Measurements from ENCODE around the gene RALBP1.
"Not testable (repeated sequence)": the region's sequence is repeated elsewhere in the genome, so short reads cannot be mapped to it uniquely, and the experiment has no call there.

Gene RALBP1

GRCh38 chr18:9474983-9475642 lies at the start of gene RALBP1:
Gene RALBP1 (plus strand): TSS chr18:9475513. CDS start chr18:9513046, 37,533 bp downstream.
- peak; percentile 93 to 96 for DNase-seq (ENCODE audit: low read depth in 2 of 2)

DNA sequence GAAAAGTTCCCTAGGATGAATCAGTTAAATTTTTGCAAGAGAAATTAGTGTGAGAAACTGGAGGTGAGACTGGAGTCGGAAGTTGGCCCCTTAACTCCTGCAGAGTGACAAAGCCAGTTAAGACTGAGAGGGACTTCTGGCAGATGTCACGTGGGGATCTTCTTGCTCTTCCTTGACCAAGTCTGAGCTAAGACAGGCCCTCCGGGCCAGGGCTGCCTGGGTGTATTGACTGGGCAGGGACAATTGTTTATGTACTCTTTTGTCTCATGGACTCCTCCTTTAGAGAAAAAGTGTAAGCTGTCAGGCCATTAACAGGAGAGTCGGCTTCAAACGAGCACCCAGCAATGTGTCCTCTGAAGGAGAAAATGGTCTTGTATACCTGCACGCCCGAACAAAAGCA lies 48.6 kb upstream of the RALBP1 start:
- DNase-seq (ENCODE audit: low read depth in 2 of 2), result no peak

GRCh38 chr18:9428301-9428706 lies 47.0 kb upstream of the RALBP1 start:
- no peak for DNase-seq (ENCODE audit: low read depth in 2 of 2)

- no peak for DNase-seq (ENCODE audit: low read depth in 2 of 2)
Measured at GRCh38 chr18:9428862-9429661, 46.3 kb upstream of the RALBP1 start.

DNA sequence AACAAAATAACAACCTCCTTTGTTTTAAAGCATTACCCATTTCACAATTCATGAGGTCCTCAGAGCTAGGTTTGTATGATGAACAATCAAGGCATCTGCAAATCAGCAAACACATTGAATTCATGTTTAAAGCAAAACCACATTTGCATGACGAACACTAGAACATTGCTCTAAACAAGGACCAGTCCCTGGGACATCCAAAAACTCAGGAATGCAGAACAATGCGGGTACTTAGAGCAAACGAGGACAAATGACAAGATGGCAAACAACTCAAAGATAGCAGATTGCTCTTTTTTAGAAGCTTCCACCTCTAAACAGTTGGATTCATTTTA lies 45.7 kb upstream of the RALBP1 start:
- DNase-seq (ENCODE audit: low read depth in 2 of 2), result no peak

DNA sequence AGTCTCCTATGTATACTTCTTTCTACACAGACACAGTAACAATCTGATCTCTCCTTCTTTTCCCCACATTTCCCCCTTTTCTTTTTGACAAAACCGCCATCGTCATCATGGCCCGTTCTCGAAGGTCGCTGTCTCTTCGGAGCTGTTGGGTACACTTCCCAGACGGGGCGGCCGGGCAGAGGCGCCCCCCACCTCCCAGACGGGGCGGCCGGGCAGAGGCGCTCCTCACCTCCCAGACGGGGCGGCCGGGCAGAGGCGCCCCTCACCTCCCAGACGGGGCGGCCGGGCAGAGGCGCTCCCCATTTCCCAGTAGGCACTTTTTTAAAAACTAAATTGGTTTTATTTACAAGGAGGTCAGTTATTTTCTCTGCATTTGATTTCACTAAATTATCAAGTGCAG lies 45.0 kb upstream of the RALBP1 start:
- DNase-seq (ENCODE audit: low read depth in 2 of 2), result not testable (repeated sequence)

- no peak for DNase-seq (ENCODE audit: low read depth in 2 of 2)
Measured at GRCh38 chr18:9431296-9431695, 44.0 kb upstream of the RALBP1 start.

DNA sequence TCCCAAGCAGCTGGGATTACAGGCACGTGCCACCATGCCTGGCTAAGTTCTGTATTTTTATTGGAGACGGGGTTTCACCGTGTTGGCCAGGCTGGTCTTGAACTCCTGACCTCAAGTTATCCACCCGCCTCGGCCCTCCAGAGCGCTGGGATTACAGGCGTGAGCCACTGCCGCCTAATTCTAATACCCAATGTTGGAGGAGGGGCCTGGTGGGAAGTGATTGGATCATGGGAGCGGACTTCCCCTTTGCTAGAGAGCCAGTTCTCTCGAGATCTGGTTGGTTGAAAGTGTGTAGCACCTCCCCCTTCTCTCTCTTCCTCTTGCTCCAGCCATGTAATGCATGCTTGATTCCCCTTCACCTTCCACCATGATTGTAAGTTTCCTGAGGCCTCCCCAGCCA lies 42.2 kb upstream of the RALBP1 start:
- DNase-seq (ENCODE audit: low read depth in 2 of 2), result not testable (repeated sequence)

DNA sequence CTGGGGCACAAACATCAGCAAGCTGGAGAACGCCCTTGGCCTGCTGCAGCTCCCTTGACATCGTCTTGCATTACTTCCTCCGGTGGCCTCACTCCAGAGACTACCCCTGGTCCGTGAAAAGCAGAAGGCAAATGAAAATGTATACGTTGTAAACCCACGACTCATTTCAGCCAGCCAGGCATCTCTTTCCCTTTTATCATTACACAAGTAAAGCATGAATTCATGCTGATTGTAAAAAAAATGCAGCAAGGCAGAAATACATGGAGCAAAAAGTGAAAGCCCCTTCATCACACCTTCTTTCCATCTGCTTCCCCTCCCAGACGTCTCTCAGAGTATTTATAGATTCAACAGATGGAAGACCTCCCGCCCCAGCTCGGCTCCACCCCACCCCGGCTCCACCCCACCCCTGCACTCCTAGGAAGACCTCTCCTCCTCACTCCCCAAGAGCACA lies 41.6 kb upstream of the RALBP1 start:
- no peak for DNase-seq (ENCODE audit: low read depth in 2 of 2)

GRCh38 chr18:9434122-9434701 lies 41.1 kb upstream of the RALBP1 start:
- DNase-seq (ENCODE audit: low read depth in 2 of 2), result no peak

GRCh38 chr18:9435041-9435440 lies 40.3 kb upstream of the RALBP1 start:
- no peak for DNase-seq (ENCODE audit: low read depth in 2 of 2)

- no peak for DNase-seq (ENCODE audit: low read depth in 2 of 2)
Measured at GRCh38 chr18:9436206-9436929, 38.9 kb upstream of the RALBP1 start.

- DNase-seq (ENCODE audit: low read depth in 2 of 2), result no peak
Measured at GRCh38 chr18:9437021-9437437, 38.3 kb upstream of the RALBP1 start.

DNA sequence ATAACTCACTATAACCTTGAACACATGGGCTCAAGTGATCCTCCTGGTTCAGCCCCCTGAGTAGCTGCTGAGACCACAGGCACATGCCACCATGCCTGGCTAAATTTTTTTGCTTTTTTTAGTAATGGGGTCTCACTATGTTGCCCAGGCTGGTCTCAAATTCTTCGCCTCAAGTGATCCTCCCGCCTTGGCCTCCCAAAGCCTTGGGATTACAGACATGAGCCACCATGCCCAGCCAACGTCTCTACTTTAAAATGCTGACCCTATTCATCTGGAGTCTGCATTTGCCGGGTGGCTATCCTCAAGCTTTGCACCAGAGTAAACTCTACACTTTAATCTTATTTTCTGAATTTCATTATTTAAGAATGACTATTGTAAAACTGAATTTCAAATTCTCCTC lies 37.6 kb upstream of the RALBP1 start:
- DNase-seq (ENCODE audit: low read depth in 2 of 2), result no peak

DNA sequence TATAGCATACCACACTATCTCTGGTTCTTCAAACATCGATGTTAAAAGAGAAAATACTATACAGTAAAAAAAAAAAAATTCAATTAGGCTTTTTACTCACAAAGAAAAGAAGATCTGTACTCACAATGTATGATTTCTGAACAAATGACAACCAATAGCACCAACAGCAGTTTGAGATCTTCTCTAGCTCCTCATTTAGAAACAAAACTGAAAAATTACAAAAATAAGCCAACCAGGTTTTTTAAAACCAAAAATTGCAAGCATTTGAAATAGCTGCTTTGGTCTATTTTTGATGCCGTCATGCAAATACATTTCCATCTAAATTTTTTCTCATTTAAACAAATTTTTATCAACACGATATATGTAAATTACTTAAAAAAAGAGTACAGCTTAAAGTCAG lies 34.3 kb upstream of the RALBP1 start:
- DNase-seq (ENCODE audit: low read depth in 2 of 2), result no peak

DNA sequence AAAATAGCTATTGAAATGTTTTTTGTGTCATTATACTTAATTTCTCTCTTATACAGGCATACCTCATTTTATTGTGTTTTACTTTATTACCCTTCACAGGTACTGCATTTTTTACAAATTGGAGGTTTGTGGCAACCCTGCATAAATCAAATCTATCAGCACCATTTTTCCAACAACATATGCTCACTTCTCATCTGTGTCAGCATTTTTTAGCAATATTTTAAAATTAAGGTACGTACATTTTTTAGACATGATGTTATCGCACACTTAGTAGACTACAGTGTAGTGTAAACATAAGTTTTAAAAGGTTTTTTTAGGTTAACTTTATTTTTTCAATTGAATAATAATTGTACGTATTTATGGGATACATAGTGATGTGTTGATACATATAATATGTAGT lies 30.8 kb upstream of the RALBP1 start:
- no peak for DNase-seq (ENCODE audit: low read depth in 2 of 2)

DNA sequence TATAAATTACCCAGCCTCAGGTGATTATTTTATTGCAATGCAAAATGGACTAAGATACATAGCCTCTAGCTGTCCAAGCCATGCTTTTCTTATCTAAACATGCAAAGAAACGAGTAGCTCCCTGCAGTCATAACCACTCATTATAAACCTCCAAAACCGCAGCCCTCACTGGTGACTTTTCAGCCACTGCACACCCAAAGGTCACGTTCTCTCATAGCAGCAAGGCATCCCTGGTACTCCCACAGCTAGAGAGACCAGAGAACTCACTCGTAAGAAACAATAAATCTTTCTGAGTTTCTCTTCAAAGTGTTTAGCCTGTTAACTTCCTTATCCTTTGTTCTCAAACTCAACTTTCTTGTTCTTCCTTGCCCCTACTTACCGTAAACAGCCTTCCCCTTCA lies 28.5 kb upstream of the RALBP1 start:
- no peak for DNase-seq (ENCODE audit: low read depth in 2 of 2)

DNA sequence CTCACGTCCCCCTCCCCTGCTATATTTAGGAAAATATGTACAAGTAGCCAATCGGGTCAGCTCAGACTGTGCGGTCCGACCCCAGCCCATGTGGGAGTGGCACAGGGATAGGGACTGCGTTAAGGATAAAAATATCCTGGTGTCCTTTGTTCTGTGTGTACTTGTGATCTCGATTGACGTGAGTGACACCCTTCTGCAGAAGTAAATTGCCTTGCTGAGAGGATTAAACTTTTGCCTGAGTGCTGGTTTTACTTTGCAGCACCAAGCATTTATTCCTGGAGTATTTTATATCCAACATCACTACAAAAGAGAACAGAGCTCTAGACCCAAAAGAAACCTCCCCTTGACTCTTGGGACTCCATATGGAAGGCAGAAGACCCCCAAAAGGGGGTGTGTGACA lies 28.0 kb upstream of the RALBP1 start:
- no peak for DNase-seq (ENCODE audit: low read depth in 2 of 2)

- no peak for DNase-seq (ENCODE audit: low read depth in 2 of 2)
Measured at GRCh38 chr18:9449600-9450414, 25.5 kb upstream of the RALBP1 start.

GRCh38 chr18:9450920-9451319 lies 24.4 kb upstream of the RALBP1 start:
- DNase-seq (ENCODE audit: low read depth in 2 of 2), result not testable (repeated sequence)

- DNase-seq (ENCODE audit: low read depth in 2 of 2), result no peak
Measured at GRCh38 chr18:9453283-9453682, 22.0 kb upstream of the RALBP1 start.

Data from stimulated activated CD4-positive, alpha-beta T cell treated with anti-CD3 and anti-CD28 coated beads, Interleukin-1b, Interleukin-23, amount 100 ng/mL, for 4 hours (primary cell).